ENCODE measurements around the gene RUNDC1.
A peak's percentile ranks its signal among the peaks of the same experiment; 100 is the strongest.

Gene RUNDC1

DNA sequence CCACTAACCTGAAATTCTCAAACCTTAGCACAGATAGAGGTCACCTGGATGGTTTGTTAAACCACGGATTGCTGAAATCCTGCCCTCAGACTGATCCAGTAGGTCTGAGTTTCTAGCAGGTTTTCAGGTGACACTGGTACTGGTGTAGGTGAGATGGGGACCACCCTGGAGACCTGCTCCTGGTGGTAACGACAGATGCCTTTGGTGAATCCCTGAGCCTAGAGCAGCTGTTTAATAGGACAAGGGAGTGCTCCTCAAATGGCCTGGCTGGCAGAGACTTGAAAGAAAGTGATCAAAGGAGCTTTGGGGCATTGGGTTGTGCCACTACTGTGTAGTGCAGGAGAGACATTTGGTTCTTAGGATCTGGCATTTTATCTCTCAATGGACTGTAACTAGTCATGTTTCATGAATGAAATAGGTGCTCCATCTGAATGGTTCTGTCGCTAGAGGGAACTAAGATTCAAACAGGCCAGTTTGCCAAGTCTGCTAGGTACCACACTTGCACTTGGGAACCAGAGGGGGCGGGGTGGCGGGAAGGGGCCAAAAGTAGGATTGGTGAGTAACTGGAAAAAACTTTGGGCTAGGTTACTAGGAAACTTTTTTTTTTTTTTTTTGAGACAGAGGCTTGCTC, 23.3 kb downstream of the RUNDC1 start:
- Histone ChIP-seq H3K4me2 (no peak overlapping the region), H3K4me3 (IDR thresholded peaks at IDR 0.05; ENCODE audit: insufficient read depth, low read depth, low read length) (no peak overlapping the region), H3K9ac (no peak overlapping the region), H3K36me3 (ENCODE audit: insufficient read depth) (peaks cover 9% of the 10 kb centered on the region; the same call in 1 of the 2 replicates), H4K20me1 (ENCODE audit: insufficient read depth) (0 out of 2 replicates have a peak, but pooled peaks cover 2% of the 10 kb centered on the region), H2AFZ (ENCODE audit: low read depth) (no peak overlapping the region), H3K27ac (peak overlapping the region; percentile 9; the same call in 1 of the 2 replicates), H3K4me1 (ENCODE audit: low read depth, poor library complexity, severe bottlenecking) (peaks cover 22% of the 10 kb centered on the region), H3K79me2 (ENCODE audit: insufficient read depth, low read depth) (peaks cover 21% of the 10 kb centered on the region), H3K27me3 (ENCODE audit: insufficient read depth, low read depth) (no peaks in the 10 kb centered on the region)
- no peak for TF ChIP-seq CTCF (conservative IDR thresholded peaks at IDR 0.05; ENCODE audit: low read depth, low read length)

DNA sequence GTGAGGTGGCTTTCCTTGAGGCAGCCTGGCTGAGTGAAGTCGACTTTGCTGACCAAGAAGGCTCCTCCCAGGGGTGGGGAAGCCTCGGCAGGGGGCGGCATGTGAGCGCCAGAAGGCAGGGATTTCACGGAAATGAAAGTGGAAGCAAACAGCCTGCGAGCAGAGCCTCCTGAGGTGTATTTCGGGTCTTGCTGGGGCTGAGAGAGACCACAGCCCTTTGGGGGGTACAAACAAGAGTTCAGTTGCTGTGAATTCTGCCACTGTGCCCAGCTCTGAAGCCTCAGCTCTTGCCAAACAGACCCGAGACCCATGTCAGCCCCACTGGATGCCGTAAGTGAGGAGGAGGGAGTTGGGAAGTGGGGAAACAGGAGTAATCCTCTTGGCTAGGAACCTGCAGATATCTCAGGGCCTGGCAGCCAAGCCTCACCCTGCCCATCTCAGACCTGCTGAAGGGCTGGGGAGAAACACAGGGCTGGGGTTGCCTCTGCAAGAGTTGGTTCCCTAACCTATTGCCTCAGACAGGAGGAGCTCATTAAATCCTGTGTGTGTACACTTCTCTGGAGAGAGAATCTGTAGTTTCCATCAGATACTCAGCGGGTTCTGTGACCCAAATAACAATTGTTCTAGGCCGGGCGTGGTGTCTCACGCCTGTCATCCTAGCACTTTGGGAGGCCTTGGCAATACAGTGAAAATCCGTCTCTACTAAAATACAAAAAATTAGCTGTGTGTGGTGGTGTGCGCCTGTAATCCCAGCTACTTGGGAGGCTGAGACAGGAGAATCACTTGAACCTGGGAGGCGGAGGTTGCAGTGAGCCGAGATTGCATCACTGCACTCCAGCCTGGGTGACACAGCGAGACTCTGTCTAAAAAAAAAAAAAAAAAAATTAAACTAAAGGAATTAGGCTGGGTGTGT, 26.5 kb downstream of the RUNDC1 start, which contains the start of gene IFI35:
Gene IFI35, plus strand, starts transcription at position 146 of the 913 bp plus-strand sequence. Its CDS starts 164 bp downstream, at position 310.
- peak within 1 kb of the TSS; percentile 53 for H3K4me2 ChIP-seq
- peak within 1 kb of the TSS; percentile 47 for H2AFZ ChIP-seq (ENCODE audit: low read depth)
- H3K27ac ChIP-seq: peak within 1 kb of the TSS; percentile 74
- peaks cover 5% of the 10 kb centered on the region; the same call in 1 of the 2 replicates for H3K36me3 ChIP-seq (ENCODE audit: insufficient read depth)
- peaks cover 12% of the 10 kb centered on the region for H3K4me1 ChIP-seq (ENCODE audit: low read depth, poor library complexity, severe bottlenecking)
- H3K27me3 ChIP-seq (ENCODE audit: insufficient read depth, low read depth): no peaks in the 10 kb centered on the region
- H4K20me1 ChIP-seq (ENCODE audit: insufficient read depth): no peaks in the 10 kb centered on the region
- H3K79me2 ChIP-seq (ENCODE audit: insufficient read depth, low read depth): peaks cover 4% of the 10 kb centered on the region; the same call in 1 of the 2 replicates
- no peak within 1 kb of the TSS for H3K4me3 ChIP-seq (IDR thresholded peaks at IDR 0.05; ENCODE audit: insufficient read depth, low read depth, low read length)
- peak; percentile 37; the same call in 1 of the 2 replicates for TF ChIP-seq CTCF (conservative IDR thresholded peaks at IDR 0.05; ENCODE audit: low read depth, low read length)
- H3K9ac ChIP-seq: peak within 1 kb of the TSS; percentile 67; the same call in 1 of the 2 replicates

DNA sequence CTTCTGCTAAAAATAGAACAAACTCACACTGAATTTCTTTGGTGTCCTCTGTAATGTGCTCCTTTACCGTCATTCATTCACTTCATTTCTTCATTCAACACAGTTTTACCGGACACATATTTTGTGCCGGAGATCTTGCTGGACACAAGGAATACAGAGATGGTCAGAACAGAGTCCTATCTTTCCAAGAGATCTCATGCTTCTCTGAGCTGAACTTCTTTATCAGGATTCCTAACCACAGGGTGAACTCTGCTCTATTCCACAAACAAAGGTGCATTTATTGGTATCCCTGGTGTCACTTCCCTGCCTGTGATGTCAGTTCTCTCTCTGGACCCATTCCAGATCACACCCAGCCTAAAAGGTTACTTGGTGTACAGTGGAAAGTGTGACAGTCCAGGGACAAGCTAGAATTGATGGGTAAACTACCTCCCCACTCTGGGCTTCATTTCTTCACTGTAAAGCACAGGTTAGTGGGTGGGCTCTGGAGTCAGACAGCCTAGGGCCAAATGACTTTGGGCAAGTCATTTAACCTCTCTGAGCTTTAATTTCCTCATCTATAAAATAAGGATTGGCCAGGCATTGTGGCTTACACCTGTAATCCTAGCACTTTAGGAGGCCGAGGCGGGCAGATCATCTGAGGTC, 30.4 kb downstream of the RUNDC1 start:
- Histone ChIP-seq H3K4me2 (no peak overlapping the region), H3K4me3 (IDR thresholded peaks at IDR 0.05; ENCODE audit: insufficient read depth, low read depth, low read length) (no peak overlapping the region), H4K20me1 (ENCODE audit: insufficient read depth) (no peaks in the 10 kb centered on the region), H3K4me1 (ENCODE audit: low read depth, poor library complexity, severe bottlenecking) (peaks cover 12% of the 10 kb centered on the region), H3K36me3 (ENCODE audit: insufficient read depth) (no peaks in the 10 kb centered on the region), H3K9ac (no peak overlapping the region), H3K27me3 (ENCODE audit: insufficient read depth, low read depth) (no peaks in the 10 kb centered on the region), H3K27ac (no peak overlapping the region), H2AFZ (ENCODE audit: low read depth) (no peak overlapping the region), H3K79me2 (ENCODE audit: insufficient read depth, low read depth) (peaks cover 4% of the 10 kb centered on the region; the same call in 1 of the 2 replicates)
- no peak for TF ChIP-seq CTCF (conservative IDR thresholded peaks at IDR 0.05; ENCODE audit: low read depth, low read length)

DNA sequence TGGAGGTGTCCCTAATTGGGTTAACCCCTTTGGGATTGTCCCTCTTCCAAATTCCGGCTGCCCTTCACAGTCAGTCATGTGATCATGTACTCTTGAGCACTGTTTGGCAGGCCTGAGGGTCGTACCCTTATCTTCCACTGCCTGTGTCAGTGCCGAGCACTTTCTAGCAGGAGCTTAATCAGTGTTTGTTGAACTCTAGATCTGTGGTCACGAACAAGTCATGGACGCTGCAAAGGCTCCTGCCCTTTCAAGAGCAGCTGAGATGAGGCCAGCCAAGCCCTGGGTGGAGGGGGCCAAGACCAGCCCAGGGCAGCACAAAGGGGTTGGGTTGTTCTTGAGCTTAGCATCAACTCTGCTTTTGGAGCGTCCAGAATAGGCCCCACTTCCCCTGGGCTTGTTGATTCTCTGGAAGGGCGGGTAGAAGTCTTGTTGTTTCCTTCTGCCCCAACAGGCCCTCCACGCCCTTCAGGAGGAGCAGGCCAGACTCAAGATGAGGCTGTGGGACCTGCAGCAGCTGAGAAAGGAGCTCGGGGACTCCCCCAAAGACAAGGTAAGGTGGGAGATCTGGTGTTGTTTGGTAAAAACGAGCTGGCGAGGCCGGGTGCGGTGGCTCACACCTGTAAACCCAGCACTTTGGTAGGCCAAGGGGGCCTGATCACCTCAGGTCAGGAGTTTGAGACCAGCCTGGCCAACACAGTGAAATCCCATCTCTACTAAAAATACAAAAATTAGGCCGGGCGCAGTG, 31.5 kb downstream of the RUNDC1 start:
- no peak overlapping the region for H3K9ac ChIP-seq
- no peaks in the 10 kb centered on the region for H3K36me3 ChIP-seq (ENCODE audit: insufficient read depth)
- no peaks in the 10 kb centered on the region for H4K20me1 ChIP-seq (ENCODE audit: insufficient read depth)
- H3K4me3 ChIP-seq (IDR thresholded peaks at IDR 0.05; ENCODE audit: insufficient read depth, low read depth, low read length): no peak overlapping the region
- H3K79me2 ChIP-seq (ENCODE audit: insufficient read depth, low read depth): peaks cover 4% of the 10 kb centered on the region; the same call in 1 of the 2 replicates
- no peak overlapping the region for H3K27ac ChIP-seq
- no peak for TF ChIP-seq CTCF (conservative IDR thresholded peaks at IDR 0.05; ENCODE audit: low read depth, low read length)
- H3K27me3 ChIP-seq (ENCODE audit: insufficient read depth, low read depth): no peaks in the 10 kb centered on the region
- no peak overlapping the region for H2AFZ ChIP-seq (ENCODE audit: low read depth)
- no peak overlapping the region for H3K4me2 ChIP-seq
- H3K4me1 ChIP-seq (ENCODE audit: low read depth, poor library complexity, severe bottlenecking): peaks cover 8% of the 10 kb centered on the region
